SK-N-SH (cell line): ENCODE measurements around the gene PEF1.

ENCODE experiments used
- TEAD4 ChIP-seq: IDR thresholded peaks from 2 replicates; pipeline ENCODE4 v1.4.0; 2012; ENCODE audit warnings: mild to moderate bottlenecking, borderline replicate concordance; ENCODE audit not compliant: insufficient read depth
- TF ChIP-seq, protein P1 (sequence below): IDR thresholded peaks from 2 replicates; pipeline ENCODE4 v1.4.0; 2012; ENCODE audit warnings: low read depth, borderline replicate concordance

DNA sequence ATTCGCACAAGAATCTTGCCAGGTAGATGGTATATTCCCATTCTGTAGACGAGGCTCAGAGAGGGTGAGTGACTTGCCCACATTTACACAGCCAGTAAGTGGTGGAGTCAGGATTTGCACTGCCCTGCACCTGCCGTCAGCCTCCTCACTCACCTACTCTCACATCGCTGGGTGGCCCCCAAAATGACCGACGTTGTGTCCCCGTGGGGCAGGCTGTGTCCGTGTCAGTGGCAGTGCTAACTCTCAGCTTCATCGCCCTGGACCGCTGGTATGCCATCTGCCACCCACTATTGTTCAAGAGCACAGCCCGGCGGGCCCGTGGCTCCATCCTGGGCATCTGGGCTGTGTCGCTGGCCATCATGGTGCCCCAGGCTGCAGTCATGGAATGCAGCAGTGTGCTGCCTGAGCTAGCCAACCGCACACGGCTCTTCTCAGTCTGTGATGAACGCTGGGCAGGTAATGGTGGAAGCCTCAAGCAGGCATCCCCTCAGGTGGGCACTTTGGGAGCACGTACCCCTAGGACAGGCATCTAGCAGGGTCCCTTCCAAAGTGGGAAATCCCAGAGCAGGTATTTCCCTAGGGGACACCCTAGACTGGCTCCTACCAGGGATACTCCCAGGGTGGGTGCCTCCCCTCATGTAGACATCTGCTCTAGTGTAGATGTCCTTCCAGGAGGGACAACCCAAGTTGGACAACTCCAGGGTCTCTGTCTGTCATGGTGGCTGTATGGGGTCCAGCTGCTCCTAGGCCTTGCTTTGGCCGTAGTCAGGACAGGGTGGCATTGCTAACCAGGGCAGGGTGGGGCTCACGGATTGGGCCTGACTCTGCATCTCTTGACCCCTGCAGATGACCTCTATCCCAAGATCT, 23.8 kb downstream of the PEF1 start:
- no peak for TF ChIP-seq TEAD4
- TF ChIP-seq, protein P1, sequence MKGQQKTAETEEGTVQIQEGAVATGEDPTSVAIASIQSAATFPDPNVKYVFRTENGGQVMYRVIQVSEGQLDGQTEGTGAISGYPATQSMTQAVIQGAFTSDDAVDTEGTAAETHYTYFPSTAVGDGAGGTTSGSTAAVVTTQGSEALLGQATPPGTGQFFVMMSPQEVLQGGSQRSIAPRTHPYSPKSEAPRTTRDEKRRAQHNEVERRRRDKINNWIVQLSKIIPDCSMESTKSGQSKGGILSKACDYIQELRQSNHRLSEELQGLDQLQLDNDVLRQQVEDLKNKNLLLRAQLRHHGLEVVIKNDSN, result no peak
